OCI-LY1 (cell line): ENCODE measurements around the gene SPI1.

Experiments
- H2AFZ ChIP-seq: fragments of 200-600 bp; sonication (generic), shearing (Covaris generic); 2 replicates; pipeline ENCODE4 v1.6.0; 2014; ENCODE audit warnings: antibody characterized with exemption, mild to moderate bottlenecking, low read length
- H3F3A ChIP-seq: fragments of 200-600 bp; sonication (generic), shearing (Covaris generic); 2 replicates; pipeline ENCODE4 v1.6.0; 2014; ENCODE audit warnings: mild to moderate bottlenecking, antibody characterized with exemption, low read length, moderate library complexity; ENCODE audit not compliant: insufficient read depth
- H3K27ac ChIP-seq: fragments of 200-600 bp; sonication (generic); 2 replicates; pipeline ENCODE4 v1.5.1; 2014; ENCODE audit warnings: low read length, mixed run types, mild to moderate bottlenecking, low read depth; ENCODE audit not compliant: poor library complexity, severe bottlenecking
- H3K27me3 ChIP-seq: fragments of 200-600 bp; sonication (generic); 2 replicates; pipeline ENCODE4 v1.6.0; 2014; ENCODE audit warnings: antibody characterized with exemption, mild to moderate bottlenecking, low read length, moderate library complexity; ENCODE audit not compliant: insufficient read depth
- H3K36me3 ChIP-seq: fragments of 200-600 bp; sonication (generic); 2 replicates; pipeline ENCODE4 v1.6.1; 2014; ENCODE audit warnings: mild to moderate bottlenecking, antibody characterized with exemption, low read length, moderate library complexity, mixed read lengths; ENCODE audit not compliant: insufficient read depth
- H3K4me1 ChIP-seq: fragments of 200-600 bp; sonication (generic); 2 replicates; pipeline ENCODE4 v1.5.1; 2014; ENCODE audit warnings: mild to moderate bottlenecking, low read length, moderate library complexity; ENCODE audit not compliant: insufficient read depth, severe bottlenecking
- H3K4me2 ChIP-seq: fragments of 200-600 bp; sonication (generic), shearing (Covaris generic); 2 replicates; pipeline ENCODE4 v1.6.1; 2014; ENCODE audit warnings: low read length
- H3K4me3 ChIP-seq: fragments of 200-600 bp; sonication (generic); 2 replicates; pipeline ENCODE4 v1.5.1; 2014; ENCODE audit warnings: low read length, low read depth, mild to moderate bottlenecking, mixed read lengths; ENCODE audit not compliant: poor library complexity, severe bottlenecking
- H3K79me2 ChIP-seq: fragments of 200-600 bp; shearing (Covaris generic); 2 replicates; pipeline ENCODE4 v1.6.1; 2016; ENCODE audit warnings: mixed run types, low read length, mixed read lengths; ENCODE audit not compliant: insufficient read depth
- H3K9ac ChIP-seq: fragments of 200-600 bp; sonication (generic), shearing (Covaris generic); 2 replicates; pipeline ENCODE4 v1.6.1; 2014; ENCODE audit warnings: mild to moderate bottlenecking, low read length, mixed read lengths
- H3K9me2 ChIP-seq: fragments of 200-600 bp; sonication (generic), shearing (Covaris generic); 2 replicates; pipeline ENCODE4 v1.6.1; 2014; ENCODE audit warnings: low read depth, mild to moderate bottlenecking, low read length, mixed read lengths
- H3K9me3 ChIP-seq: fragments of 200-600 bp; shearing (Covaris generic); 2 replicates; pipeline ENCODE4 v1.6.1; 2014; ENCODE audit warnings: low read length, mixed read lengths
- H4K20me1 ChIP-seq: fragments of 200-600 bp; sonication (generic), shearing (Covaris generic); 2 replicates; pipeline ENCODE4 v1.6.0; 2016; ENCODE audit warnings: mild to moderate bottlenecking, low read length; ENCODE audit not compliant: insufficient read depth
- CTCF ChIP-seq: fragments of 200-600 bp; sonication (generic), shearing (Covaris generic); IDR thresholded peaks from 2 replicates; pipeline ENCODE4 v1.5.1; 2017; ENCODE audit warnings: mild to moderate bottlenecking, antibody characterized with exemption, low read length, moderate library complexity, mixed read lengths
- EZH2 ChIP-seq: fragments of 200-600 bp; sonication (generic), shearing (Covaris generic); IDR thresholded peaks from 2 replicates; pipeline ENCODE4 v1.8.0; 2017; ENCODE audit warnings: borderline replicate concordance, mixed run types, mild to moderate bottlenecking, antibody characterized with exemption, low read length, moderate library complexity, mixed read lengths

Gene SPI1

GRCh38 chr11:47356998-47357329, 21.4 kb downstream of the SPI1 start:
- Histone ChIP-seq H3K9me2 (no peaks in the 10 kb centered on the region), H3K9ac (no peak overlapping the region), H3K4me2 (no peak overlapping the region), H3K4me3 (no peak overlapping the region), H3K4me1 (no peaks in the 10 kb centered on the region), H2AFZ (no peak overlapping the region), H3K36me3 (peaks cover 11% of the 10 kb centered on the region), H3K9me3 (no peaks in the 10 kb centered on the region), H3K27ac (no peak overlapping the region), H3K27me3 (no peaks in the 10 kb centered on the region), H4K20me1 (no peaks in the 10 kb centered on the region), H3F3A (no peaks in the 10 kb centered on the region), H3K79me2 (no peaks in the 10 kb centered on the region)
- no peak for TF ChIP-seq CTCF
- TF ChIP-seq EZH2 = no peak

- TF ChIP-seq CTCF = no peak
- Histone ChIP-seq H3K4me1 (no peaks in the 10 kb centered on the region), H3K79me2 (no peaks in the 10 kb centered on the region), H3K9me3 (no peaks in the 10 kb centered on the region), H3K27ac (no peak overlapping the region), H3F3A (no peaks in the 10 kb centered on the region), H3K9me2 (no peaks in the 10 kb centered on the region), H3K27me3 (no peaks in the 10 kb centered on the region), H3K4me3 (no peak overlapping the region), H3K4me2 (no peak overlapping the region), H4K20me1 (no peaks in the 10 kb centered on the region), H3K36me3 (peaks cover 11% of the 10 kb centered on the region), H2AFZ (no peak overlapping the region), H3K9ac (no peak overlapping the region)
Measured at GRCh38 chr11:47356129-47356997, 22.0 kb downstream of the SPI1 start.

GRCh38 chr11:47355283-47356128, 22.8 kb downstream of the SPI1 start:
- Histone ChIP-seq H3K79me2 (no peaks in the 10 kb centered on the region), H3K4me3 (no peak overlapping the region), H3F3A (no peaks in the 10 kb centered on the region), H3K36me3 (peaks cover 11% of the 10 kb centered on the region), H3K4me2 (no peak overlapping the region), H4K20me1 (no peaks in the 10 kb centered on the region), H3K4me1 (no peaks in the 10 kb centered on the region), H3K9me2 (no peaks in the 10 kb centered on the region), H3K9ac (no peak overlapping the region), H3K27me3 (no peaks in the 10 kb centered on the region), H3K9me3 (no peaks in the 10 kb centered on the region), H3K27ac (no peak overlapping the region), H2AFZ (no peak overlapping the region)
- TF ChIP-seq EZH2 (no peak), CTCF (peak; percentile 31; the same call in 1 of the 2 replicates)
